ENCODE data around the gene SMARCA4.
"Not testable (repeated sequence)": the region's sequence is repeated elsewhere in the genome, so short reads cannot be mapped to it uniquely, and the experiment has no call there.

The SMARCA4 gene

DNA sequence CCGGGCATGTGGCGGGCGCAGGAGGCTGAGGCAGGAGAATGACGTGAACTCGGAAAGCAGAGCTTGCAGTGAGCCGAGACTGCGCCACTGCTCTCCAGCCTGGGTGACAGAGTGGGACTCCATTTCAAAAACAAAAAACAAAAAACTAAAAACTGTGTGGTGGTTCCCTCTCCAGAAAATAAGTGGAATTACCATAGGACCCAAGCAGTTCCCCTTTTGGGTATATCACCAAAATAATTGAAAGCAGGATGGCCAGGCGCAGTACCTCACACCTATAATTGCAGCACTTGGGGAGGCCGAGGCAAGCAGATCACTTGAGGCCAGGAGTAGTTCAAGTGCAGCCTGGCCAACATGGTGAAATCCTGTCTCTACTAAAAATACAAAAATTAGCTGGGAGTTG is 112.7 kb downstream of the SMARCA4 start:
- TF ChIP-seq, protein P1, sequence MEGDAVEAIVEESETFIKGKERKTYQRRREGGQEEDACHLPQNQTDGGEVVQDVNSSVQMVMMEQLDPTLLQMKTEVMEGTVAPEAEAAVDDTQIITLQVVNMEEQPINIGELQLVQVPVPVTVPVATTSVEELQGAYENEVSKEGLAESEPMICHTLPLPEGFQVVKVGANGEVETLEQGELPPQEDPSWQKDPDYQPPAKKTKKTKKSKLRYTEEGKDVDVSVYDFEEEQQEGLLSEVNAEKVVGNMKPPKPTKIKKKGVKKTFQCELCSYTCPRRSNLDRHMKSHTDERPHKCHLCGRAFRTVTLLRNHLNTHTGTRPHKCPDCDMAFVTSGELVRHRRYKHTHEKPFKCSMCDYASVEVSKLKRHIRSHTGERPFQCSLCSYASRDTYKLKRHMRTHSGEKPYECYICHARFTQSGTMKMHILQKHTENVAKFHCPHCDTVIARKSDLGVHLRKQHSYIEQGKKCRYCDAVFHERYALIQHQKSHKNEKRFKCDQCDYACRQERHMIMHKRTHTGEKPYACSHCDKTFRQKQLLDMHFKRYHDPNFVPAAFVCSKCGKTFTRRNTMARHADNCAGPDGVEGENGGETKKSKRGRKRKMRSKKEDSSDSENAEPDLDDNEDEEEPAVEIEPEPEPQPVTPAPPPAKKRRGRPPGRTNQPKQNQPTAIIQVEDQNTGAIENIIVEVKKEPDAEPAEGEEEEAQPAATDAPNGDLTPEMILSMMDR (IDR thresholded peaks at IDR 0.05; ENCODE audit: extremely low read depth, missing control alignments) = no peak
- no peak for DNase-seq (ENCODE audit: low spot score)

DNA sequence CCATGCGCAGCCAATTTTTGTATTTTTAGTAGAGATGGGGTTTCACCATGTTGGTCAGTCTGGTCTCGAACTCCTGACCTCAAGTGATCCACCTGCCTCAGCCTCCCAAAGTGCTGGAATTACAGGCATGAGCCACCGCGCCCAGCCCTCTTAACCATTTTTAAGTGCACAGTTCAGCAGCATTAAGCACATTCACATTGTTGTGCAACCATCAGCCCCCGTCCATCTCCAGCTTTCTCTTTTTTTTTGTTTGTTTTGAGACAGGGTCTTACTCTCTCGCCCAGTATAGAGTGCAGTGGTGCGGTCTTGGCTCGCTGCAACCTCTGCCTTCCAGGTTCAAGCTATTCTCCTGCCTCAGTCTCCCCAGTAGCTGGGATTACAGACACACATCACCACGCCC is 116.0 kb downstream of the SMARCA4 start:
- not testable (repeated sequence) for DNase-seq (ENCODE audit: low spot score)

DNA sequence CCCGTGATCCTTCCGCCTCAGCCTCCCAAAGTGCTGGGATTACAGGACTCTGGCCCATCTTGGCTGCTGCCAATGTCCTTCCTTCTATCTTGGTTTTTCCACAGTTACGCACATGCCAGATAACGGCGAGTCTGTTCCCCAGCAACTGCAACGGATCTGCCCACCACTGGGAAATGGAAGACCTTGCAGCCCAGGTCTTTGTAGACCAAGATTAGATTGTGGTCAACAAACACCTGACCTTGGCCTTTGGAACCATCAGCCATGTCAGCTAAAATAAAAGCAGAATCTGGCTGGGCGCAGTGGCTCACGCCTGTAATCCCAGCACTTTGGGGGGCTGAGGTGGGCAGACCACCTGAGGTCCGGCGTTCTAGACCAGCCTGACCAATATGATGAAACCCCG is 118.1 kb downstream of the SMARCA4 start:
- DNase-seq (ENCODE audit: low spot score) = no peak
- TF ChIP-seq, protein P1 (IDR thresholded peaks at IDR 0.05; ENCODE audit: extremely low read depth, missing control alignments) = no peak

DNA sequence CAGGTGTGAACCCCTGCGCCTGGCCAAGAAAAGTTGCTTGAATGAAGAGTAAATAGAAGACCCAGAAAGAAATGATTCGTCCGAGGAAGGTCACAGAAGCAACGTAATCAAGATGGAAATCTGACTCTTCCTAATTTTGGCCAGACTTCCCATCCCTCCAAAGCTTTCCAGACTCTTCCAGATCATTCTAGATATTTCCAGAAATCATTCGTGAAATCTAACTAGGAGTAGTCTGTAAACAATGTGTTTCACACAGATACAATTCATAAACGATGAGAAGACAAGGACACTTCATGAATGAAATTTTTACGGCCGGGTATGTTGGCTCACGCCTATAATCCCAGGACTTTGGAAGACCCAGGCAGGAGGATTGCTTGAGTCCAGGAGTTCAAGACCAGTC is 119.2 kb downstream of the SMARCA4 start:
- TF ChIP-seq, protein P1 (IDR thresholded peaks at IDR 0.05; ENCODE audit: extremely low read depth, missing control alignments) = no peak
- DNase-seq (ENCODE audit: low spot score) = no peak

DNA sequence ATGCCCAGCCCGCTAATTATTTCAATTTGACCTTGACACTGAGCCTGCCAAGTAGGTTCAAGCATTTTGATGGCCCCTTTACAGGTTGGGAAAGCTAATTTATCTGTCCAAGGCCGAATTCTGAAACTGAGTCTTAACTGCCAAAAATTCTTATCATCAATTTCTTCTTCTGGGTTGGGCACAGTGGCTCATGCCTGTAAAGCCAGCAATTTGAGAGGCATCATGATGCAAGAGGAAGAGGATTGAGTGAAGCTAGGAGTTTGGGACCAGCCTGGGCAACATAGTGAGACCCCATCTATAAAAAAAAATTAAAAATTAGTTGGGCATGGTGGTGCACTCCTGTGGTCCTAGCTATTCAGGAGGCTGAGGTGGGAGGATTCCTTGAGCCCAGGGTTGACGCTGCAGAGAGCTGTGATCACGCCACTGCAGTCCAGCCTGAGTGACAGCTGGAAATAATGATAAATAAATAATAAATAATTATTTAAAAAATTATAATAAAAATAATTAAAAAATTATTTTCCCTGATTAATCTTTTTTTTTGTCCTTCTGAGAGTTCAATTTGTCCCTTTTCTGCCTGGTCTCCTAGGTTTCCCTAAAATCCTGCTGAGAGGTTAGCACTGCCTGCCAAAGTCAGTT is 127.2 kb downstream of the SMARCA4 start:
- DNase-seq (ENCODE audit: low spot score) = no peak
- TF ChIP-seq, protein P1 (IDR thresholded peaks at IDR 0.05; ENCODE audit: extremely low read depth, missing control alignments) = no peak

DNA sequence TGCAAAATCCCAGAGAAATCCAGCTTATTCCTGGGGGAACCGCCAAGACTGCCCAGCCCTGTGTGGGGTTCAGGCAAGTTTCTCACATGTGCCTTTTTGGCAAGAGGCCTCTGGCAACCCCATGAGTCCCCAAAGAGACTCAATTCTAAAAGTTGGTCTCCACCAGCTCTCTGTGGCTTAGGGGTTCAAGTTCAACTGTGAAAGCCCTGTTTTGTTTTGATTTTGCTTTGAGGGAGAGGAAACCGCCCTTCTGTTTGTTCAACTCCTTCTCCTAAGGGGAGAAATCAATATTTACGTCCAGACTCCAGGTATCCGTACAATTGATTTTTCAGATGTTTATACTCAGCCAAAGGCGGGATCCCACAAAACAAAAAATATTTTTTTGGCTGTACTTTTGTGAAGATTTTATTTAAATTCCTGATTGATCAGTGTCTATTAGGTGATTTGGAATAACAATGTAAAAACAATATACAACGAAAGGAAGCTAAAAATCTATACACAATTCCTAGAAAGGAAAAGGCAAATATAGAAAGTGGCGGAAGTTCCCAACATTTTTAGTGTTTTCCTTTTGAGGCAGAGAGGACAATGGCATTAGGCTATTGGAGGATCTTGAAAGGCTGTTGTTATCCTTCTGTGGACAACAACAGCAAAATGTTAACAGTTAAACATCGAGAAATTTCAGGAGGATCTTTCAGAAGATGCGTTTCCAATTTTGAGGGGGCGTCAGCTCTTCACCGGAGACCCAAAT is 127.8 kb downstream of the SMARCA4 start:
- TF ChIP-seq, protein P1 (IDR thresholded peaks at IDR 0.05; ENCODE audit: extremely low read depth, missing control alignments) = no peak
- DNase-seq (ENCODE audit: low spot score) = no peak

DNA sequence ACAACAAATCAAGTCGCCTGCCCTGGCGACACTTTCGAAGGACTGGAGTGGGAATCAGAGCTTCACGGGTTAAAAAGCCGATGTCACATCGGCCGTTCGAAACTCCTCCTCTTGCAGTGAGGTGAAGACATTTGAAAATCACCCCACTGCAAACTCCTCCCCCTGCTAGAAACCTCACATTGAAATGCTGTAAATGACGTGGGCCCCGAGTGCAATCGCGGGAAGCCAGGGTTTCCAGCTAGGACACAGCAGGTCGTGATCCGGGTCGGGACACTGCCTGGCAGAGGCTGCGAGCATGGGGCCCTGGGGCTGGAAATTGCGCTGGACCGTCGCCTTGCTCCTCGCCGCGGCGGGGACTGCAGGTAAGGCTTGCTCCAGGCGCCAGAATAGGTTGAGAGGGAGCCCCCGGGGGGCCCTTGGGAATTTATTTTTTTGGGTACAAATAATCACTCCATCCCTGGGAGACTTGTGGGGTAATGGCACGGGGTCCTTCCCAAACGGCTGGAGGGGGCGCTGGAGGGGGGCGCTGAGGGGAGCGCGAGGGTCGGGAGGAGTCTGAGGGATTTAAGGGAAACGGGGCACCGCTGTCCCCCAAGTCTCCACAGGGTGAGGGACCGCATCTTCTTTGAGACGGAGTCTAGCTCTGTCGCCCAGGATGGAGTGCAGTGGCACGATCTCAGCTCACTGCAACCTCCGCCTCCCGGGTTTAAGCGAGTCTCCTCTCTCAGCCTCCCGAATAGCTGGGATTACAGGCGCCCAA is 128.6 kb downstream of the SMARCA4 start, which contains the start of gene LDLR:
Gene LDLR, plus strand, starts transcription at position 210 of the 760 bp plus-strand sequence. Its CDS starts 86 bp downstream, at position 296.
- peak; percentile 80 for DNase-seq (ENCODE audit: low spot score)
- TF ChIP-seq, protein P1 (IDR thresholded peaks at IDR 0.05; ENCODE audit: extremely low read depth, missing control alignments) = no peak

DNA sequence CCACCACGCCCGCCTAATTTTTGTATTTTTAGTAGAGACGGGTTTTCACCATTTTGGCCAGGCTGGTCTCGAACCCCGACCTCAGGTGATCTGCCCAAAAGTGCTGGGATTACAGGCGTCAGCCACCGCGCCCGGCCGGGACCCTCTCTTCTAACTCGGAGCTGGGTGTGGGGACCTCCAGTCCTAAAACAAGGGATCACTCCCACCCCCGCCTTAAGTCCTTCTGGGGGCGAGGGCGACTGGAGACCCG is 129.1 kb downstream of the SMARCA4 start:
- DNase-seq (ENCODE audit: low spot score) = not testable (repeated sequence)
